Jurkat, Clone E6-1 (cell line): ENCODE results near the gene SPAG16.
A peak's percentile ranks its signal among the peaks of the same experiment; 100 is the strongest.

ENCODE experiments used
- DNase-seq: peaks from one replicate; pipeline ENCODE4 v3.0.0-alpha.2; 2011; ENCODE audit warnings: low read depth, low spot score
- H3K4me3 ChIP-seq: 2 replicates; pipeline ENCODE4 v1.5.1; 2011; ENCODE audit warnings: mild to moderate bottlenecking, low read length, control low read depth, moderate library complexity

SPAG16 gene

DNA sequence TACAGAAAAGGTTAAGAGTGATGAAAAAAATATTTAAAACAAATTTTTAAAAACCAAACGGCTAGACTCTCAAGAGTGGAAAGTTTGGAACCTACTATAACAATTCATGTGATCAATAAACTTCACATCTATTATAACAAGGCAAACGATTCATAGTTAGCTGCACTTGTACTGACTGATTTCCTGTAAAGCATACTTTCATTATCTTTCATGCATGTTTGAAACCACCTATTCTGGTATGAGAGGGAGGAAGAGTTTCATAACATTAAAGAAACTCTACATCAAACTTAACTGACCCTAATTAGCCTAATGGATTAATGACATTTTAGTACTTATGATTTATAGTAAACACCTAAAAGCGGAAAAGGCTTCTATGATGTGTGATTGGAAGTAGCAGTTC lies 1082.9 kb downstream of the SPAG16 start:
- DNase-seq: no peak
- H3K4me3 ChIP-seq: no peak overlapping the region

DNA sequence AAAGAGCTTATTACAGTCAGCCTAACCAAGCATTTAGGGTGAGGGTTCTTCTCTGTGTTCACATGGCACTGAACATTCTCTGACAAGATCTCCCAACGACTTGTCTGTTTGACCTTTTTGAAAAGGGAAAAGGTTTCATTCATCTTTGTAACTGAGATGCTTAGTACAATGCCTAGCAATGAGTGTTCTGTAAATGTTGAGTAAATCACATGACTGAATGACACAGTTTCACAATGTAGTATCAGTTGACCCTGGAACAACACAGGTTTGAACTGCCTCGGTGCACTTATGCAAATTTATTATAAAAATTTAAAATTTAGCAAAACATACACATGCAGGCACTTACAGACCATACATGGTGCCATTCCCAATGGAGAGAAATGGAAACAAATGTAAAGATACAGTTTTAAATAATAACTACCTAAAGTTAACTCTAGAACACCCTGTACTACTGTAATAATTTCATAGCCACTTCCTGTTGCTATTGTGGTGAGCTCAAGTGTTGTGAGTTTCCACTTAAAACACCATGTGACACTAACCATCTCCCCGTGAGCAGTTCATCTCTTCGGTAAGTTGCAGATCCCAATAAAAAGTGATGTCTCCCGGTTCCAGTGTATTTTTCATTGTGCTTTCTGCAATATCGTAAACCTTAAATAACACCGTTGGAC lies 1092.5 kb downstream of the SPAG16 start:
- H3K4me3 ChIP-seq: no peak overlapping the region
- peak; percentile 15 for DNase-seq

DNA sequence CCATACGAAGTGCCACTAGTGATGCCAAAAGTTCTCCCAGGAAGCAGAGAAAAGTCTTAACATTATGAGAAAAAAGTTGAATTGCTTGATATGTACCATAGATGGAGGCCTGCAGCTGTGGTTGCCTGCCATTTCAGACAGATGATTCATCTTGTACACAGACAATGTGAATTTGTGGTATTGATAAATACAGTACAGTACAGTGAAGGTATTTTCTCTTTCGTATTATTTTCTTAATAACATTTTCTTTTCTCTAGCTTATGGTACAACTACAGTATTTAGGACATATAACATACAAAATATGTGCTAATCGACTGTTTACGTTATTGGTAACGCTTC lies 1093.0 kb downstream of the SPAG16 start:
- no peak for DNase-seq
- no peak overlapping the region for H3K4me3 ChIP-seq

DNA sequence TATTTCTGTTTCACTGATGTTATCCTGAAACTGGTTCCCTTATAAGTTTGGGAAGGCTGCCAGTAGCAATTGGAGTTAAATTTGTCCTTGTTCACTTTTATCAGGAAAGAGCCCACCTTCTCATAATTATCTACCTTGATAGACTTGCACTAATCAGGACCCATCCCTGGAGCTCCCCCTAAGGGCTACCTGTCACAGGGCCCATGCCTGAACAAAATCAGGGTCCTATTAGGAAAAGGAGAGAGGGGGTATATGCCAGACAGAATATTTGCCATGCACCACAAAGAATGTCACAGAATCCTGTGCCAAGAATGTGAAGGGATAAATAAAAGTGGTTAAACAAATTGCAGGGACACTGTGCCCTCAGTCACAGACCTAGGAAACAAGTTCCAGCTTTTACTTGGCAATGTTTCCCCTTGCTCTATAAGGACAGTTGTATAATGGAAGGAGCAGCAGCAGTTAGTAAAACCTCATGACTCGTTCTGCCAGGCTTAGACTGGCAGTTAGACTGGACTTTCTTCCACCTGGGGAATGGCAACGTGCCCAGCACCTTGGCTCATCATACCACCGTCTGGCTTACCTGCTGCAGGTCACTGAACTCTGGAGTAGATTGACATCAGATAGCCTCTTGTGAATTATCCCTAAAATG lies 1094.3 kb downstream of the SPAG16 start:
- DNase-seq: no peak
- H3K4me3 ChIP-seq: no peak overlapping the region

DNA sequence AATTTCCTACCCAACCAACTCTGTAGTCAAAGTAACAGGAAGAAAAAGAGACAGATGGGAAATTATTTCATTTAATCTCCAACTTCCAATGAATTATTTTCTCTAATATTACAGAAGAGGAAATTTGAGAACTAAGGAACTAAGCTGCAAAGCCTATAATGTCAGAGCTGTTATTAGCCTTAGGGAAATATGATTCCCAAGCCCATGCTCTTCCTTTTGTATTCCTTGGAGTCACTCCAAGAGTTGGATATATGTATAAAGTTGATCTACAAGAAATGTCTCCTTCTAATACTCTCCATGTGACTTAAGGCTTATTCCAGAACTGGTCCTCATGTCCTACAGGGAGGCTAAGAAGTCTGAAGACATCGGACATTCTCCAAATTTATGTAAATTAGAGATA lies 1095.0 kb downstream of the SPAG16 start:
- DNase-seq: no peak
- H3K4me3 ChIP-seq: no peak overlapping the region

DNA sequence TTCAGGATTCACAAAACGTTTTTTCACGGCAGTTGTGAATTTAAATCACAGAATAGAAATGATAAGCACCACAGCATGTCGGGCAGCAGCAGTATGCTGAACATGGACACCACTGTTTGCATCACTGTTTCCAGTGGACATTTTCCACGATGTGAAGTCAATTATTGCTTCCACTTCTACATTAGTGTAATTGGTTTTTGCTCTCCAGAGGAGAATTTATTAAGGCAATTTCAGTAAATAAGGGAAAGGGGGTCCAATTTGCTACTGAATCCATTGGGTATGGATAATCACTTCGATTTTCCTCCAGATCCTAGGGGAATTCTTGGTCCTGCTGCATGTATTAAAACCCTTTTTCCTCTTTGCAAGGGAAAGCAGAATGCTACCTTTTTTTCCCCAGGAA lies 1096.4 kb downstream of the SPAG16 start:
- no peak for DNase-seq
- H3K4me3 ChIP-seq: no peak overlapping the region

DNA sequence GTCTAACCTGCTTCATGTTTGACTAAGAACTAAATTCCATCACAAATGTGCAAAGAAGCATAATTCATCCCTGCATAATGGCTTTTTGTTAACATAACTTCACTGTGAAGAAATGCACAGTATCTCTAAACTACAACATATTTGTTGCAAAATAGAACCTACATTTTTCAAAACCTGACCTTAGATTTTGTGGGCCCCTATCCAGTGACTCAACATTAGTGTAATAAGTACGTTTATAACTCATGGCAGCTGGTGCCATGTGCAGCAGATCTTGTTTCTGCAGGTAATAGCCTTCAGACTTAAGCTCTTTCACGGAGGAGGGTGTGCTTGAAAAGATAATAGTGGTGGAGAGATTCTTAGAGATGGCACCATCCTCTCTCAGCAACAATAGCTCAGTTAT lies 1098.0 kb downstream of the SPAG16 start:
- no peak for DNase-seq
- H3K4me3 ChIP-seq: no peak overlapping the region

DNA sequence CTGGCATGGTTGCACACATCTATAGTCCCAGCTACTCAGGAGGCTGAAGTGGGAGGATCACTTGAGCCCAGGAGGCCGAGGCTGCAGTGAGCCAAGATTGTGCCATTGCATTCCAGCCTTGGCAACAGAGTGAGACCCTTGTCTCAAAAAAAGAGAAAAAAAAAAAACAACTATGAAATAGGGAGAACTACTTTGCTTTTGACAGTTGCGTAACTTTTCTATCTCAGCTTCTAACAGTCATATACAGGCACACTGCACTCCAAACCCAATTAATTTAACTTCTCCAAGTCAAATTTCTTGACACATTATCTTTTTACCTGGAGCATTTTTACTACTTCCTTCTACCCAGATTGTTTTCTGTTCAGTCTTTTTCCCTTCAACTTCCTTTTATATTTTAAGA lies 1102.5 kb downstream of the SPAG16 start:
- no peak overlapping the region for H3K4me3 ChIP-seq
- DNase-seq: no peak

DNA sequence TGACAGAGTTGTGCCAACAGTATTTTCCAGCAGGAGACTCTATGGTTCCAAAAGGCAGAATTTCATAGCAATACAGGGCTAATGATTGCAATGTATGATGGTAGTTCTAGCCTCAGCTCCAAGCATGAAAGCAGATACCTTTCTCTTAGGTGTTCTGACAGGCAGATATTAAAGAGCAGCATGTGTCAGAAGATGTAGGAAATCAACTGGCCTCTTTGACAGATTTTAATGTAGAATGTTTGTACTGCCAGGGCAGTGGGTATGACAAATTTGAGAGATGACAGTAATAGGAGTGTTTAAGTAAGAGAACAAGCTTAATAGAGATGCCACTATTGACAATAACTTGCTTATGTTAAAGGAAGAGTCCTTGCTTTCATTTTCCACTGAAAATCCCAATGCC lies 1105.1 kb downstream of the SPAG16 start:
- no peak overlapping the region for H3K4me3 ChIP-seq
- DNase-seq: no peak

DNA sequence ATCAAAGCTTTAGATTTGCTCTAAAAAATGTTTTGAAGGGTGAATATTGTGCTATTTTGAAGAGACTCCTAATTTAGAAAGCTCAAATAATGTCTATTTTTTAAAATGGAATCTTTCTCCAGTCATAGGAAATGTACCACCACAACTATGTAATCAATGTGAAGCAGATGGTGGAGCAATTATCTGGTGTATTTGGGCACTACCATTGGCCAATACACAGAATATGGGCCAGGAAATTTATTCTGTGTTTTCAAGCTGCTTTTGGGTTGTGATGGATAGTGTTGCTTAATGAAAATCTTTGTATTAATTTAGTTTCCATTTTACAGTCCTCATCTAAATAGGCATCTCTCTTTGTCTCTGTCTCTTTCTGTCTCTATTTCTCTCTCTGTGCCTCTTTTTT lies 1109.5 kb downstream of the SPAG16 start:
- H3K4me3 ChIP-seq: no peak overlapping the region
- DNase-seq: no peak

DNA sequence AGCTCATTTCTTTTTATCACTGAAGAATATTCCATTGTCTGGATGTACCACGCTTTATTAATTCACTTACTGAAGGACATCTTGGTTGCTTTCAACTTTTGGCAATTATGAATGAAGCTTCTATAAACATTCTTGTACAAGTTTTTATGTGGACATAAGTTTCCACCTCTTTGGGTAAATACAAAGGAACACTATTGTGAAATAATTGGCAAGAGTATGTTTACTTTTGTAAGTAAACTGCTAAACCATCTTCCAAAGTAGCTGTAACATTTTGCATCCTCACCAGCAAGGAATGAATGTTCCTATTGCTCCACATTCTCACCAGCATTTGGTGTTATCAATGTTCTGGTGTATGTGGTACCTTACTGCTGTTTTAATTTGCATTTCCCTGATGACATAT lies 1110.8 kb downstream of the SPAG16 start:
- no peak overlapping the region for H3K4me3 ChIP-seq
- DNase-seq: no peak

DNA sequence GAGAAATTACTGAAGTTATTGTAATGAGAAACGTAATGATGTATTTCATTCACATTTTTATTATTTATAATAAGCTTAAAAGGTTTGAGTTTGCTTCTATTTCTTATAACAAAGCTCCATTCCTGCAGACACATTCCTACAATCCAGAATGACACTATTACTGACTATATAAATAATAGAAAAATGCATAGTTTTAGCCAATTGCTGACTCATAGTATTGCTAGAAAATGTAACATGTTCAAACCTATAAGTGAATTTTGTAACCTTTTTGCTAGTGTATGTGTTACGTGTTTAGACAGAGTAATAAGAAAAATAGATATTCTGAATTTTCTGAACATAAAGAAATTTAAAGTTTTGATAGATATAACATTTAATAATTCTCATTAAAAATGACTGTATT lies 1117.3 kb downstream of the SPAG16 start:
- DNase-seq: no peak
- H3K4me3 ChIP-seq: no peak overlapping the region

DNA sequence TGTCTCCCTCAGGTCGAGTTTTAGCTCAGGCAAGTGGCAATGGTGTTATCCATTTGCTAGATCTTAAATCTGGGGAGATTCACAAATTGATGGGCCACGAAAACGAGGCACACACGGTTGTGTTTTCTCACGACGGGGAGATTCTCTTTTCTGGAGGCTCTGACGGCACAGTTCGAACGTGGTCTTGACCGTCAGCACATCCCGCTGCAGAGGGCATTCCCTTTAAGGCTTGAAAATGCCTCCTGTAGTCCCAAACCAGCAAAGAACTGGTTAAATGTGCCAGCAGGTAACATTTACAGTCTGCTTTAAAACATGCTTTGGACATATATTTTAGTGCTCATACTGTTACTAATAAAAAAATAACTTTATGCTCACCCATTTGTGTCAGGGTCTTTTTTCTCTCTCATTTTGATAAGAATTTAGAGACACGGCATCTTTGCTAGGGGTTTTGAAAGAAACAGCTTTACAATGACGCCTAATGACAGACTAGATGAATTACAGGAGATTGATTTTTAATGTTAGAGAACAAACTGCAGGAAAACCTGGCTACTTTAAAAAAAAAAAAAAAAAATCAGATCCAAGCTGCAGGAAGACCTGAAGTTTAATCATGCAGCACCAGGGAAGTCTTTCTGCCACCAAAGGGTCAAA lies 1126.0 kb downstream of the SPAG16 start:
- no peak for DNase-seq

DNA sequence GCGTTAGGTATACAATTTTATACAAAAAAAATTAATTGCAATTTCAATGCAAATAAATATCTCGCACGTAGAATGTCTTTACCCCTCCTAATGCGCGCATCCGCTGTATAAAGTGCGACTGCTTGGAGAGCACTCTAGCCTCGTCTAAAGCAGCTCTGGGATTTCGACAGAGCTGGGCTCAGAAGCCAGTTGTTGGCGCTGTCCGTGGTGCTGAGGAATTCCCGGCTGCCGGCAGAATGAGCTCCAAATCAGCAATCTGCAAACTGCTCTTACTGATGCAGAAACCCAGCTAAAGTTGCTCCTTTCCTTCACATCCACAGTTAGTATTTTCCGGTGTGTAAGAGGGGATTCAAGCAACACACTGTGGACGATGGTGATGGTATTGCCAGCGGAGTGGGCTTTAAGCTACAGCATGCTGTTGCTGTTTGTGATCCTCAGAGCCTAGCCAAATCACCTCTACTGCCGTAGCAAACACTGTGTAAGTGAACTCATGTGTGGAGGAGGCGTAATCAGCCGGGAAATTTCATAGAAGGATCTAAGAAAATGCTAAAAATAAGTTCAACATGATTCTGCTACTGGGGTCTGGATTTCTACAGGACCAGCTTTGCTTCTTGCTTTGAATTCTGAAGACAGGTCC lies 1126.8 kb downstream of the SPAG16 start, which contains the start of gene VWC2L:
Gene VWC2L (plus strand): TSS at position 137 of the 637 bp plus-strand sequence. CDS start 3,140 bp downstream, outside the sequence.
- no peak within 1 kb of the TSS for H3K4me3 ChIP-seq

More for the DNA sequence above, 1126.0 kb downstream of the SPAG16 start:
- no peak overlapping the region for H3K4me3 ChIP-seq

DNA sequence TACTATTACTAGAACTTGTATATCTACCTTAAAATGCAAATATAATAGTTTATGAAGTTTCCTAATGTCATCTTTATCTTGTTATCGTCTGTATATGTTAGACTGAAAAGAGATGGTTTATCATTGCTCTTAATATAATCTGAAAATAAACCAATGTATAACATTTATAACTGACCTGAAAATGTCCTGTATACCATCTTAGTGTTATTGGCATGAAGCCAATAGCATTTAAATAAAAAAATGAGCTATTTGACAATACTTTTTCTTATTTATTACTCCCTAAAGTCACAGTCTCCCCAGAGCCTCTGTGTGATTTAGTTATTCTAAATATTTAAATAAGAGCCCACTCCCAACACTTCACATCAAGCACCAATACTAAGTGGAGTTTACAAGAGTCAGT lies 1128.4 kb downstream of the SPAG16 start:
- no peak overlapping the region for H3K4me3 ChIP-seq
- DNase-seq: no peak

More for the DNA sequence above, 1126.8 kb downstream of the SPAG16 start, which contains the start of gene VWC2L:
- DNase-seq: peak; percentile 44

DNA sequence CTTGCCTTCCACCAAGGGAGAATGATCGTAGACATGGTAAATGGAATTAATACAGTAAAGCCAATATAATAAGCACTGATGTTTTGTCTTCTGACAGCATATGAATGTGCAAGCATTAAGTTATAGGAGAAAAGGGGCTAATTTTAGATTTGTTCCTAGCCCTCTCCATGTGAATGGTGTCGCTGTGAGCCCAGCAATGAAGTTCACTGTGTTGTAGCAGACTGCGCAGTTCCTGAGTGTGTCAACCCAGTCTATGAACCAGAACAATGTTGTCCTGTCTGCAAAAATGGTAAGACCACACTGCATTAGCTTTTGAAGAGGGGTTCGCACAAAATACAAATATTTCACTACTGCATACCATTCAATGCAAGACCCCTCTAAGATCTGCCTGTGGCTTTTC lies 1152.2 kb downstream of the SPAG16 start:
- no peak overlapping the region for H3K4me3 ChIP-seq
- DNase-seq: no peak

DNA sequence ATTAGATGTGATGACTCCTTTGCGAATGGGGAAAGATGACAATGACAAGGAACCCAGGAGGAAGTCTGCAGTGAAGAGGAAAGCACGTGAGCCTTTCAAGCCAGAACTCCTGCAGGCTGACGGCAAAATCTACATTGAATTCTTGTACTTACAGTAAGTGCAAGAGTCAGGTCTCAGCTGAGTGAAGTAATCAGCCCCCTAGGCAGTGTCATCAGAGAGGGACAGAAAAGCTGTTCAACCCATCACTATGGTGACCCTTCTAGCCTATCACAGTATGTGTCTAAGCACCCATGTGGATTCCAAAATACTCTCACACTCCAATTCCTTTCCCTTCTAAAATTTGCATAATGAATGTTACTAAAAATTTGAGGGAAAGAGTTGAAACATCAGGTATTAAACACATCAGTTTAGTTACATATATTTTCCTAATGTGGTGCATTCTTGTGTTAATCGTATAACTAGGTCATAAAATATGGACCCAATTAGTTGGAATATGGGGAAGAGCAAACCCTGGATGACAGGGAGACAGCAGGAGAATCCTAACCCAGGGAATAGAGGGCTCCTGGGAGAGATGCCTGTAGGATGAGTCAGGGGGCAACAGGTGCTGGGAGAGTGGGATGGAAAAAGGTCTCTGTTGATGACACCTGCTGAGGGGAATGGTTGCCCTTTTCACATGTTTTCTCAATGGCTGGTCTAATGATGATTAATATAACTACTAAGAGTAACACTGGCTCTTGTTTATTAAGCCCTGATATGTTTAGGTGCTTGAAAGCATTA lies 1166.0 kb downstream of the SPAG16 start:
- H3K4me3 ChIP-seq: no peak overlapping the region
- no peak for DNase-seq

DNA sequence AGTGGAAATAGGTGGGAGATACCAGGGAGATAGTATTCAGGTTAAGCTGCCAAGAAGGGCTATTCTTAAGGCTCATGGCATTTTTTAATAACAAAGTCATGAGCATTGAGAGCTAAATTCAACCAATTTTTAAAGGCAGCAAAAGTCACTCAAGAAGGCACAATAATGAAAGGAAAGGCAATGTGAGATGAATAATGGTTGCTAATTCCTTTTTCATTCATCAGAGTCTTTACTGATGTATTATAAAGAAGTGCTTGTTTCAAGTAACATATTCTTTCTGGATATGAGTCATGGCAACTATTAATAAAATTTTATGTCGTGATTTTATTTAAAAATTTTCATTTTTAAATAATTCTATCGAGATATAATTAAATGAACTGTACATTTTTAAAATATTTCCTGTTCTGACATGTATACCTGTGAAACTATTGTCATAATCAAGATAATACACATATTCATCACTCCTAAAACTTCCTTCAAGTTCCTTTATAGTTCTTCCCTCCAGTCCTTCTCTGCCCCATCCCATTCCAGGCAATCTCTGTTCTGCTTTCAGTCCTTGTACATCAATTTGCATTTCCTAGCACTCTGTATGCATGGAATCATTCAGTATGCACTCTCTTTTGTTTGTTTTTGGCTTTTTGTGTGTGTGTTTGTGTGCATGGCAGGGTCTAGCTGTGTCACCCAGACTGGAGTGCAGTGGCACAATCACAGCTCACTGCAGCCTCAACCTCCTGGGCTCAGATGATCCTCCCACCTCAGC lies 1167.4 kb downstream of the SPAG16 start:
- no peak for DNase-seq
- H3K4me3 ChIP-seq: no peak overlapping the region
